IPS-20b (cell line): ENCODE results near the gene GPR62.
"Not testable (repeated sequence)": the region's sequence is repeated elsewhere in the genome, so short reads cannot be mapped to it uniquely, and the experiment has no call there.

Source experiments
- H3K27ac ChIP-seq: one replicate; pipeline ENCODE4 v1.5.1; 2013; ENCODE audit warnings: low read length
- H3K27me3 ChIP-seq: 2 replicates; pipeline ENCODE4 v1.6.1; 2013; ENCODE audit warnings: mild to moderate bottlenecking, low read length, inconsistent platforms; ENCODE audit not compliant: insufficient read depth
- H3K36me3 ChIP-seq: 2 replicates; pipeline ENCODE4 v1.6.1; 2013; ENCODE audit warnings: low read depth, mild to moderate bottlenecking, inconsistent platforms, low read length, moderate library complexity; ENCODE audit not compliant: insufficient read depth
- H3K4me1 ChIP-seq: 2 replicates; pipeline ENCODE4 v1.6.1; 2013; ENCODE audit warnings: mild to moderate bottlenecking, control low read depth, inconsistent platforms, low read length, moderate library complexity; ENCODE audit not compliant: insufficient read depth
- H3K4me3 ChIP-seq: 2 replicates; pipeline ENCODE4 v1.5.1; 2013; ENCODE audit warnings: mild to moderate bottlenecking, low read length, inconsistent platforms
- H3K9ac ChIP-seq: 2 replicates; pipeline ENCODE4 v1.6.1; 2013; ENCODE audit warnings: low read depth, mild to moderate bottlenecking, inconsistent platforms, low read length, moderate library complexity
- H3K9me3 ChIP-seq: 2 replicates; pipeline ENCODE4 v1.6.1; 2013; ENCODE audit warnings: mild to moderate bottlenecking, low read depth, low read length, inconsistent platforms; ENCODE audit not compliant: insufficient read depth

The GPR62 gene

GRCh38 chr3:51993657-51994056 lies 38.5 kb downstream of the GPR62 start:
- H3K9ac ChIP-seq, H3K27me3 ChIP-seq, H3K9me3 ChIP-seq, H3K4me3 ChIP-seq, H3K4me1 ChIP-seq, H3K27ac ChIP-seq: not testable (repeated sequence)
- peaks cover 39% of the 10 kb centered on the region for H3K36me3 ChIP-seq

GRCh38 chr3:51994530-51994929 lies 39.3 kb downstream of the GPR62 start:
- H3K4me1 ChIP-seq = peaks cover 10% of the 10 kb centered on the region; the same call in 1 of the 2 replicates
- H3K27me3 ChIP-seq = no peaks in the 10 kb centered on the region
- peak overlapping the region; percentile 84 for H3K4me3 ChIP-seq
- H3K36me3 ChIP-seq = peaks cover 39% of the 10 kb centered on the region
- H3K27ac ChIP-seq = no peak overlapping the region
- H3K9ac ChIP-seq = peak overlapping the region; percentile 97
- H3K9me3 ChIP-seq = no peaks in the 10 kb centered on the region

- Histone ChIP-seq H3K27me3 (no peaks in the 10 kb centered on the region), H3K9me3 (no peaks in the 10 kb centered on the region), H3K4me3 (peak within 1 kb of the TSS; percentile 84), H3K36me3 (peaks cover 39% of the 10 kb centered on the region), H3K9ac (peak within 1 kb of the TSS; percentile 97), H3K4me1 (peaks cover 10% of the 10 kb centered on the region; the same call in 1 of the 2 replicates), H3K27ac (peak within 1 kb of the TSS; percentile 94)
Measured at GRCh38 chr3:51995346-51996163, 40.4 kb downstream of the GPR62 start, which contains the start of gene RPL29. Gene RPL29, minus strand, starts transcription at chr3:51995895. Its CDS starts 434 bp downstream, at chr3:51995461.

- Histone ChIP-seq H3K4me3 (no peak overlapping the region), H3K36me3 (peaks cover 32% of the 10 kb centered on the region), H3K4me1 (peaks cover 12% of the 10 kb centered on the region; the same call in 1 of the 2 replicates), H3K27ac (no peak overlapping the region), H3K9ac (no peak overlapping the region), H3K27me3 (no peaks in the 10 kb centered on the region), H3K9me3 (no peaks in the 10 kb centered on the region)
Measured at GRCh38 chr3:51997172-51997571, 42.0 kb downstream of the GPR62 start.

GRCh38 chr3:51997935-51998596 lies 42.9 kb downstream of the GPR62 start:
- Histone ChIP-seq H3K27me3 (no peaks in the 10 kb centered on the region), H3K36me3 (peaks cover 23% of the 10 kb centered on the region), H3K9me3 (no peaks in the 10 kb centered on the region), H3K4me1 (peaks cover 12% of the 10 kb centered on the region; the same call in 1 of the 2 replicates), H3K9ac (no peak overlapping the region), H3K4me3 (no peak overlapping the region), H3K27ac (no peak overlapping the region)

- H3K4me3 ChIP-seq = no peak overlapping the region
Measured at GRCh38 chr3:51998774-51999173, 43.6 kb downstream of the GPR62 start.

DNA sequence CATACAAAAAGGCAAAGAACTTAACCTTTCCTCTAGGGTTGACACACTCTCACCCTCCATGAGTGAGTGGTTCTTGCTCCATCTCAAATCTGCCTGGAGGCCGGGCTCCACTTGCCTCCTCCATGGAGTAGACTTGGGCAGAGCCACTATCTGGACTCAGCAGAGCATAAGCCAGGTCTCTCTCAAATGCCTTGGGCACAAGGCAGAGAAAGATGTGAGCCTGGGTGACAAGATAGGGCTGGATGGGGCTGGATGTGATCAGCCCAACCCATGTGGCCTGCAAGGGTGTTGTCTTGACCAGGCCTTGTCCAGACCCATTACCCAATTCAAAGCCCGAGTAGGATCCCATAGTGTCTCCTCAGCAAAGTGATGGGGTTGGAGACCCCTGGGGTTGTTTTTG lies 44.7 kb downstream of the GPR62 start:
- H3K27ac ChIP-seq = no peak overlapping the region
- H3K27me3 ChIP-seq = no peaks in the 10 kb centered on the region
- peaks cover 8% of the 10 kb centered on the region; the same call in 1 of the 2 replicates for H3K4me1 ChIP-seq
- H3K4me3 ChIP-seq = no peak overlapping the region
- H3K9ac ChIP-seq = no peak overlapping the region
- H3K9me3 ChIP-seq = no peaks in the 10 kb centered on the region
- peaks cover 6% of the 10 kb centered on the region for H3K36me3 ChIP-seq

More at GRCh38 chr3:51998774-51999173, 43.6 kb downstream of the GPR62 start:
- Histone ChIP-seq H3K36me3 (peaks cover 16% of the 10 kb centered on the region), H3K9ac (no peak overlapping the region), H3K27me3 (no peaks in the 10 kb centered on the region), H3K4me1 (peaks cover 12% of the 10 kb centered on the region; the same call in 1 of the 2 replicates), H3K27ac (no peak overlapping the region), H3K9me3 (no peaks in the 10 kb centered on the region)

- H3K4me3 ChIP-seq = no peak overlapping the region
- H3K36me3 ChIP-seq = no peaks in the 10 kb centered on the region
- no peaks in the 10 kb centered on the region for H3K27me3 ChIP-seq
- H3K27ac ChIP-seq = no peak overlapping the region
- H3K9ac ChIP-seq = no peak overlapping the region
- H3K9me3 ChIP-seq = no peaks in the 10 kb centered on the region
- H3K4me1 ChIP-seq = peaks cover 14% of the 10 kb centered on the region
Measured at GRCh38 chr3:52001443-52001974, 46.3 kb downstream of the GPR62 start.

DNA sequence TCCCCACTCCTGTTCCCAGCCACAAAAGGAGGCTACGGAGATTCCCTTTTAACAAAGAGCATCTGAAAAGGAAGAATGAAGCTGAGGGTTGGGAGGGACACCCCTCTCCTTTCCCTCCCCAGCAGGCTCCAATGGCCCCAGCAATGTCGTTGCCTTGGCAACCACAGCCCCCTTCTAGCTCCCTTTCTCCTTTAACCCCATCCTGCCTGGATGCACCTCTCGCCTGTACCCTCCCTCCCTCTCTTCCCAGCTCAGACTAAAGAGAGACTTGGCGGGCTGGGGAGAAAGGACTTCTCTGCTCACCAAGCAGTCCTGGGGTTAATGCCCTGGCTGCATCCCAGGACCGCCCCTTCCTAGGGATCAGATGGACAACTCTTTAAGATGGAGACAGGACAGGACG lies 47.6 kb downstream of the GPR62 start:
- Histone ChIP-seq H3K9me3 (no peaks in the 10 kb centered on the region), H3K4me3 (peak overlapping the region; percentile 23; the same call in 1 of the 2 replicates), H3K36me3 (no peaks in the 10 kb centered on the region), H3K9ac (no peak overlapping the region; the same call in 1 of the 2 replicates), H3K4me1 (peaks cover 18% of the 10 kb centered on the region), H3K27me3 (no peaks in the 10 kb centered on the region), H3K27ac (no peak overlapping the region)

GRCh38 chr3:52004163-52004787 lies 49.1 kb downstream of the GPR62 start:
- Histone ChIP-seq H3K27me3 (no peaks in the 10 kb centered on the region), H3K4me3 (no peak overlapping the region), H3K4me1 (peaks cover 18% of the 10 kb centered on the region), H3K36me3 (no peaks in the 10 kb centered on the region), H3K9me3 (no peaks in the 10 kb centered on the region), H3K27ac (no peak overlapping the region), H3K9ac (no peak overlapping the region)

DNA sequence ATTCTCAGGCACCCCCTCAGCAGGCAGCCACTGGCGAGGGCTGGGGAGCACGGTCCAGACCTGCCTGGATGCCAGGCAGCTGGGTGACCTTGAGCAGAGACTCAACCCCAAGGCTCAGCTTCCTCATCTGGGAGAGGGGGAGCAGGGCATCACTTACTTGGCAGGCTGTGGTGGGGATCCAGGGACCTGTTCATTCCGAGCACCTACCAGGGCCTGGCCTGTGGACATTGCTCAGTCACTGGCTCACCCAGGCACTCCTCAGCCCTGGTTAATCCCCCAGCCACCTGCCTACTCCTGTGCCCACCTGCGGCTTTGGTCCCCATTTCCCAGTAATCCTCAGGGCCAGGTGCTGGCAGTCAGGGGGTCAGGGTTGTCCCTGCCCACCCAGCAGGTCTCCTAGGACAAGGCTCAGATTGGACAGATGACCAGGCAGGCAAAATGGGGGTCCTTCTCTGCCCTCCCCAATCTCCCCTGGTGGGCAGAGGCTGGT lies 49.8 kb downstream of the GPR62 start:
- Histone ChIP-seq H3K4me3 (no peak overlapping the region; the same call in 1 of the 2 replicates), H3K9ac (peak overlapping the region; percentile 60; the same call in 1 of the 2 replicates), H3K4me1 (peaks cover 18% of the 10 kb centered on the region), H3K27me3 (no peaks in the 10 kb centered on the region), H3K27ac (no peak overlapping the region), H3K36me3 (no peaks in the 10 kb centered on the region), H3K9me3 (no peaks in the 10 kb centered on the region)
